ENCODE results near the gene QSER1. TPM values are rescaled to one million over a fixed set of nuclear protein-coding genes. Genes with fewer than 3 reads are reported as not detected.
A peak's percentile ranks its signal among the peaks of the same experiment; 100 is the strongest.

The QSER1 gene
- total and polyA plus RNA-seq, 9 of the 15 experiments (the other 6 are each of a cell fraction or from before 2014, with no cell fraction given), result 5.8 to 33.6 (median 22.3) TPM

GRCh38 chr11:33015621-33016551 lies 123.3 kb downstream of the QSER1 start, which contains the start of gene DEPDC7 (continued):
- TF ChIP-seq ZNF407 (IDR thresholded peaks at IDR 0.05; ENCODE audit: low read depth) (no peak), REST (IDR thresholded peaks at IDR 0.05; ENCODE audit: borderline replicate concordance) (peak; percentile 78), REST (CRISPR knock-in tag; IDR thresholded peaks at IDR 0.05; ENCODE audit: low read depth) (no peak), ZNF740 (CRISPR knock-in tag; IDR thresholded peaks at IDR 0.05) (no peak), ZNF740 (tag; IDR thresholded peaks at IDR 0.05) (no peak), MXI1 (IDR thresholded peaks at IDR 0.05; ENCODE audit: low read depth, low read length) (0 out of 2 replicates have a peak, but pooled peaks have one; percentile 9), RBM22 (IDR thresholded peaks at IDR 0.05; ENCODE audit: low read depth, low read length, poor library complexity, severe bottlenecking) (peak; percentile 50), MAZ (CRISPR knock-in tag; conservative IDR thresholded peaks at IDR 0.05 in 1 of 2, IDR thresholded peaks at IDR 0.05 in 1 of 2) (peak; percentile 63 to 69)
